K562 (cell line): ENCODE data around the gene TTLL10. TPM values are rescaled to one million over a fixed set of nuclear protein-coding genes. Genes with fewer than 3 reads are reported as not detected.

ENCODE experiments used
- ATF1 ChIP-seq, 2 experiments: fragments of 450-650 bp in 1 of 2; IDR thresholded peaks; 2 replicates each; pipeline ENCODE4 v1.6.1; 2016; ENCODE audit warnings: missing compliant biosample characterization in 1 of 2, missing genetic modification characterization in 1 of 2
- EGR1 ChIP-seq: fragments of 450-650 bp; conservative IDR thresholded peaks from 2 replicates; pipeline ENCODE4 v1.6.1; 2017; ENCODE audit warnings: mild to moderate bottlenecking
- ETV6 ChIP-seq, 3 experiments: fragments of 150-350 bp in 1 of 3; sonication (generic) in 1 of 3; formaldehyde crosslinking in 1 of 3; IDR thresholded peaks; 2 replicates each; pipeline versions ENCODE4 v1.6.1 to v1.8.0; 2014 to 2022; ENCODE audit warnings: borderline replicate concordance in 2 of 3, low read depth in 2 of 3, antibody characterized with exemption in 1 of 3, low read length in 1 of 3, mild to moderate bottlenecking in 1 of 3, missing genetic modification reagents in 1 of 3
- MYBL2 ChIP-seq, 2 experiments: fragments of 450-650 bp in 1 of 2; sonication (generic) in 1 of 2; formaldehyde crosslinking in 1 of 2; IDR thresholded peaks; 2 replicates each; pipeline versions ENCODE4 v1.6.1 to v1.8.1; 2017 to 2022; ENCODE audit warnings: borderline replicate concordance in 1 of 2, inconsistent platforms in 1 of 2, low read depth in 1 of 2, mild to moderate bottlenecking in 1 of 2, missing genetic modification reagents in 1 of 2, moderate library complexity in 1 of 2
- ZBTB12 ChIP-seq: fragments of 250-450 bp; sonication (Bioruptor Pico); IDR thresholded peaks from 2 replicates; pipeline ENCODE4 v1.4.0; 2020
- ZNF311 ChIP-seq: fragments of 250-450 bp; sonication (Bioruptor Pico); IDR thresholded peaks from 2 replicates; pipeline ENCODE4 v1.4.0; 2020; ENCODE audit warnings: mild to moderate bottlenecking, moderate library complexity
- polyA plus RNA-seq, 8 experiments: library from polyadenylated mRNA; depleted of rRNA in 4 of 8; stranded (reverse) in 5 of 8; unstranded in 3 of 8; fragments of >200 nt; fragmentation: Nextera tagmentation in 2 of 8; fragmentation: Illumina TruSeq in 1 of 8; extraction: Ambion mirVana in 2 of 8; extraction: Trizol in 1 of 8; gene quantifications; 2 replicates each; pipeline versions ENCODE4 v1.2.1 to v1.2.3, GENCODE V29; 2011 to 2014; ENCODE audit warnings: inconsistent platforms in 1 of 8, missing spikeins in 1 of 8
- total RNA-seq, 7 experiments: library from RNA; depleted of rRNA in 6 of 7; stranded (reverse); fragments of >200 nt in 6 of 7; fragmentation: Illumina TruSeq in 2 of 7; extraction: Trizol in 2 of 7; gene quantifications; 2 replicates each; pipeline versions ENCODE4 v1.2.1 to v1.2.3, GENCODE V29; 2011 to 2021; ENCODE audit warnings: low replicate concordance in 1 of 7
- TF ChIP-seq, protein P1 (sequence below): IDR thresholded peaks from 2 replicates; pipeline ENCODE4 v1.6.1; 2011; ENCODE audit warnings: borderline replicate concordance, low read depth, mild to moderate bottlenecking, moderate library complexity, low read length; ENCODE audit not compliant: insufficient read depth, poor library complexity, severe bottlenecking

TTLL10 gene
- total and polyA plus RNA-seq, 9 of the 15 experiments (the other 6 are each of a cell fraction or from before 2014, with no cell fraction given): not detected

- TF ChIP-seq MYBL2 (IDR thresholded peaks at IDR 0.05; ENCODE audit: low read depth): no peak
- TF ChIP-seq MYBL2 (CRISPR knock-in tag; IDR thresholded peaks at IDR 0.05; ENCODE audit: borderline replicate concordance): no peak
- no peak for TF ChIP-seq ZBTB12 (CRISPR knock-in tag)
- no peak for TF ChIP-seq ATF1 (CRISPR knock-in tag; IDR thresholded peaks at IDR 0.05)
- TF ChIP-seq ATF1 (tag; IDR thresholded peaks at IDR 0.05): no peak
- TF ChIP-seq EGR1: no peak
- no peak for TF ChIP-seq ETV6 (IDR thresholded peaks at IDR 0.05; ENCODE audit: borderline replicate concordance in 1 of 2, low read depth in 2 of 2, low read length in 1 of 2)
- TF ChIP-seq ETV6 (CRISPR knock-in tag; IDR thresholded peaks at IDR 0.05; ENCODE audit: borderline replicate concordance): no peak
- TF ChIP-seq, protein P1, sequence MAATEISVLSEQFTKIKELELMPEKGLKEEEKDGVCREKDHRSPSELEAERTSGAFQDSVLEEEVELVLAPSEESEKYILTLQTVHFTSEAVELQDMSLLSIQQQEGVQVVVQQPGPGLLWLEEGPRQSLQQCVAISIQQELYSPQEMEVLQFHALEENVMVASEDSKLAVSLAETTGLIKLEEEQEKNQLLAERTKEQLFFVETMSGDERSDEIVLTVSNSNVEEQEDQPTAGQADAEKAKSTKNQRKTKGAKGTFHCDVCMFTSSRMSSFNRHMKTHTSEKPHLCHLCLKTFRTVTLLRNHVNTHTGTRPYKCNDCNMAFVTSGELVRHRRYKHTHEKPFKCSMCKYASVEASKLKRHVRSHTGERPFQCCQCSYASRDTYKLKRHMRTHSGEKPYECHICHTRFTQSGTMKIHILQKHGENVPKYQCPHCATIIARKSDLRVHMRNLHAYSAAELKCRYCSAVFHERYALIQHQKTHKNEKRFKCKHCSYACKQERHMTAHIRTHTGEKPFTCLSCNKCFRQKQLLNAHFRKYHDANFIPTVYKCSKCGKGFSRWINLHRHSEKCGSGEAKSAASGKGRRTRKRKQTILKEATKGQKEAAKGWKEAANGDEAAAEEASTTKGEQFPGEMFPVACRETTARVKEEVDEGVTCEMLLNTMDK: no peak
- no peak for TF ChIP-seq ZNF311 (CRISPR knock-in tag)
These were observed 38.1 kb upstream of the TTLL10 start (continued) for GRCh38 chr1:1135339-1136136.
